Glomerular visceral epithelial cell (primary cell): ENCODE data around the gene WDR41.
"Not testable (repeated sequence)": the region's sequence is repeated elsewhere in the genome, so short reads cannot be mapped to it uniquely, and the experiment has no call there.

Experiments
- DNase-seq: peaks from one replicate; pipeline ENCODE4 v3.0.0-alpha.2; 2016; ENCODE audit errors: extremely low spot score

The WDR41 gene

GRCh38 chr5:77402796-77403195 lies 89.3 kb downstream of the WDR41 start:
- no peak for DNase-seq

GRCh38 chr5:77400645-77401044 lies 91.5 kb downstream of the WDR41 start:
- no peak for DNase-seq

- DNase-seq: no peak
These were observed 93.2 kb downstream of the WDR41 start for GRCh38 chr5:77398896-77399295.

- DNase-seq: no peak
These were observed 93.7 kb downstream of the WDR41 start for GRCh38 chr5:77398458-77398857.

GRCh38 chr5:77397686-77398292 lies 94.3 kb downstream of the WDR41 start:
- DNase-seq: no peak

- no peak for DNase-seq
These were observed 96.1 kb downstream of the WDR41 start for GRCh38 chr5:77396017-77396416.

GRCh38 chr5:77394064-77394715 lies 97.9 kb downstream of the WDR41 start:
- DNase-seq: no peak

- no peak for DNase-seq
These were observed 100.8 kb downstream of the WDR41 start for GRCh38 chr5:77391240-77391765.

GRCh38 chr5:77390795-77391194 lies 101.3 kb downstream of the WDR41 start:
- DNase-seq: peak; percentile 38

GRCh38 chr5:77390221-77390620 lies 101.9 kb downstream of the WDR41 start:
- no peak for DNase-seq

GRCh38 chr5:77389746-77390145 lies 102.4 kb downstream of the WDR41 start:
- no peak for DNase-seq

GRCh38 chr5:77386340-77386739 lies 105.8 kb downstream of the WDR41 start:
- not testable (repeated sequence) for DNase-seq

GRCh38 chr5:77383336-77383735 lies 108.8 kb downstream of the WDR41 start:
- not testable (repeated sequence) for DNase-seq
